ENCODE results near the gene SPANXC.
"Not testable (repeated sequence)": the region's sequence is repeated elsewhere in the genome, so short reads cannot be mapped to it uniquely, and the experiment has no call there.

Gene SPANXC
- 0 reads per million in 3 experiments for total RNA-seq

GRCh38 chrX:141242417-141242816, at the start of gene SPANXC:
TSS of gene SPANXC (minus strand) at chrX:141242517. CDS start at chrX:141242457, 60 bp downstream.
- DNase-seq = not testable (repeated sequence)

GRCh38 chrX:141279476-141279875, 37.2 kb upstream of the SPANXC start:
- DNase-seq = no peak

- no peak for DNase-seq
Measured at GRCh38 chrX:141278306-141278705, 36.0 kb upstream of the SPANXC start.

- no peak for DNase-seq
Measured at GRCh38 chrX:141258080-141258479, 15.8 kb upstream of the SPANXC start.

- DNase-seq = no peak
Measured at GRCh38 chrX:141221611-141222010, 20.7 kb downstream of the SPANXC start.

- DNase-seq = no peak
Measured at GRCh38 chrX:141220342-141221008, 21.8 kb downstream of the SPANXC start.

GRCh38 chrX:141214196-141214595, 28.1 kb downstream of the SPANXC start:
- no peak for DNase-seq

- no peak for DNase-seq
Measured at GRCh38 chrX:141201962-141202361, 40.4 kb downstream of the SPANXC start.

Measured in central memory CD4-positive, alpha-beta T cell (primary cell).